ENCODE measurements around the gene VAV3.

VAV3 gene

GRCh38 chr1:107530543-107530942 lies 434.4 kb downstream of the VAV3 start:
- Histone ChIP-seq H3K27ac (ENCODE audit: low read length, poor library complexity, severe bottlenecking) (no peak overlapping the region), H4K8ac (ENCODE audit: low read length) (no peak overlapping the region), H3K4ac (ENCODE audit: low read depth in 1 of 2, low read length in 2 of 2) (no peak overlapping the region), H2BK12ac (ENCODE audit: low read length in 2 of 2) (no peak overlapping the region), H3K27me3 (ENCODE audit: control insufficient read depth in 1 of 2, insufficient read depth in 1 of 2, low read length in 2 of 2) (peaks cover 0 to 7% of the 10 kb centered on the region in 2 experiments), H3K23ac (ENCODE audit: low read length in 2 of 2) (no peak overlapping the region), H2BK120ac (ENCODE audit: low read depth, low read length) (no peak overlapping the region), H3K14ac (ENCODE audit: low read length in 2 of 2) (no peak overlapping the region), H3K79me1 (replicated peaks; ENCODE audit: low read length, poor library complexity, severe bottlenecking) (no peaks in the 10 kb centered on the region), H3K9ac (ENCODE audit: low read length) (no peak overlapping the region), H3K4me2 (ENCODE audit: low read length, poor library complexity, severe bottlenecking) (no peak overlapping the region), H3K18ac (ENCODE audit: low read depth in 1 of 2, low read length in 2 of 2) (no peak overlapping the region), H2BK15ac (ENCODE audit: low read depth, poor library complexity, severe bottlenecking) (no peak overlapping the region), H2BK5ac (ENCODE audit: low read depth, low read length, poor library complexity, severe bottlenecking) (no peak overlapping the region), H2AK5ac (ENCODE audit: low read length, severe bottlenecking) (no peak overlapping the region), H3K4me1 (ENCODE audit: control insufficient read depth, insufficient read depth, low read depth, low read length) (no peaks in the 10 kb centered on the region), H4K91ac (ENCODE audit: low read length) (no peak overlapping the region), H3K9me3 (ENCODE audit: control insufficient read depth, low read length) (no peaks in the 10 kb centered on the region), H3K4me3 (ENCODE audit: insufficient read depth in 1 of 2, low read depth in 1 of 2, low read length in 2 of 2) (no peak overlapping the region), H3K36me3 (ENCODE audit: control insufficient read depth in 1 of 2, insufficient read depth in 2 of 2, low read depth in 1 of 2, low read length in 2 of 2) (no peaks in the 10 kb centered on the region), H2AFZ (ENCODE audit: low read depth, low read length) (no peak overlapping the region)
- DNase-seq, result no peak
- WGBS, result 44% methylated on average over 5 of the region's 6 CpGs

DNA sequence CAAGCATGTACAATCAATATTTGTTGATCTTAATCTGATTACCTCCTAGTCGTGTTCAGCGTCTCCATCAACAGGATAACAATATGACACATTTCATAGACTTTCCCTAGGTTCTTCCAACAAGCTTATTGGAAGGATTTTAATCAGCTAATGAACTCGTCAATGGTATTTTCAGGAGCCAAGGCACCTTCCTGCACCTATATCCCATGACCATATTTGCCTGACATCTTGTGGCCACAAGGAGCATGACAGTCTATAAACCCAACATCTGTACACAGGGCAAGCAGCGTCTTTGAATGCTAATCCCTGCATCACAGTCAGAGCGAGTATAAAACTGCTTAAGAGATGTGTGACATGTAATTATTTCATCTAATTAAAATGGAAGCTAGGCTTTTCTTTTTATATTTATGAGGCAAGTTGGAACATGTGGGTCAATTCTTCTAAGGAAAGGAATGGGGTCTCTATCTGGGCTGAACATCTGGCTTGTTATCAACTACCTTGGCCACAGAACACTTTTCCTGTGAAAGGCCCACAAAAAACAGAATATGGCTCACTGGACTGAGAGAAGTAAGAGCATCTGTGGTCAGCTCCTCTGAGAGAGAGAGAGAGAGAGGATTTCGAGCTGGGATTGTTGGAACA lies 435.4 kb downstream of the VAV3 start:
- no peak overlapping the region for H4K91ac ChIP-seq (ENCODE audit: low read length)
- 32% methylated on average over 4 of the region's 6 CpGs for WGBS
- H3K79me1 ChIP-seq (replicated peaks; ENCODE audit: low read length, poor library complexity, severe bottlenecking), result no peaks in the 10 kb centered on the region

DNA sequence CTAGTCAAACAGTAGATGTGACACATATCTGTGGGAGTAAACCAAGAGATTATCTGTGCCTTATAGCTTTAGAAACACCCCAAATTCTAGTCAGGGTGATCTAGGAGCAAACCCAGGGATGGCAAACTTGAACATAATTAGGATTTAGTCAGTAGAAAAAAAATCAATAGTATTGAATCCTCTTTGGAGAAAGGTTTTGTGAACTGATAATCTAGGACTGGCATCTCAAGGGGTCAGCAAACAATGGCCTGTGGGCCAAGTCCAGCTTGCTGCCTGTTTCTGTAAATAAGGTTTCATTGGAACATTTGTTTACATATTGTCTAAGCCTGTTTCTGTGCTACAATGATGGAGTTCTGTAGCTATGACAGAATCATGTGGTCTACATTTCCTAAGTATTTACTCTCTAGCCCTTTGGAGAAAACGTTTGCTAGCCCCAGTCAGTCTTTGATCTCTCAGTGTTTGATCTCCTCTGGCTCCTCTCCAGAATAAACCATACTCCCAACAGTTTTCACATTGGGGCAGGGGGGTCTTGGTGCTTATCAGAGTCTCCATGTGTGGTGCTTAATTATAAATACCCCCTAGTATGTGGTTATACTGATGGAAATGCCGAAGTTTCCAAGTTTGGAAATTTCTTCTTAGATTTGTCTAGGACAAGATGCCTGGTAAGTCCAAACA lies 438.3 kb downstream of the VAV3 start:
- Histone ChIP-seq H2AK5ac (ENCODE audit: low read length, severe bottlenecking) (no peak overlapping the region), H3K4me2 (ENCODE audit: low read length, poor library complexity, severe bottlenecking) (no peak overlapping the region), H2BK12ac (ENCODE audit: low read length in 2 of 2) (no peak overlapping the region), H3K4me3 (ENCODE audit: insufficient read depth in 1 of 2, low read depth in 1 of 2, low read length in 2 of 2) (no peak overlapping the region), H2BK15ac (ENCODE audit: low read depth, poor library complexity, severe bottlenecking) (no peak overlapping the region), H3K9me3 (ENCODE audit: control insufficient read depth, low read length) (no peaks in the 10 kb centered on the region), H2AFZ (ENCODE audit: low read depth, low read length) (no peak overlapping the region), H3K14ac (ENCODE audit: low read length in 2 of 2) (no peak overlapping the region), H3K27me3 (ENCODE audit: control insufficient read depth in 1 of 2, insufficient read depth in 1 of 2, low read length in 2 of 2) (peaks cover 0 to 7% of the 10 kb centered on the region in 2 experiments), H2BK120ac (ENCODE audit: low read depth, low read length) (no peak overlapping the region), H3K79me1 (replicated peaks; ENCODE audit: low read length, poor library complexity, severe bottlenecking) (no peaks in the 10 kb centered on the region), H3K23ac (ENCODE audit: low read length in 2 of 2) (no peak overlapping the region), H3K27ac (ENCODE audit: low read length, poor library complexity, severe bottlenecking) (no peak overlapping the region), H3K9ac (ENCODE audit: low read length) (no peak overlapping the region), H4K91ac (ENCODE audit: low read length) (no peak overlapping the region), H3K36me3 (ENCODE audit: control insufficient read depth in 1 of 2, insufficient read depth in 2 of 2, low read depth in 1 of 2, low read length in 2 of 2) (no peaks in the 10 kb centered on the region), H3K4ac (ENCODE audit: low read depth in 1 of 2, low read length in 2 of 2) (no peak overlapping the region), H2BK5ac (ENCODE audit: low read depth, low read length, poor library complexity, severe bottlenecking) (no peak overlapping the region), H3K18ac (ENCODE audit: low read depth in 1 of 2, low read length in 2 of 2) (no peak overlapping the region), H4K8ac (ENCODE audit: low read length) (no peak overlapping the region), H3K4me1 (ENCODE audit: control insufficient read depth, insufficient read depth, low read depth, low read length) (no peaks in the 10 kb centered on the region)
- DNase-seq, result no peak
- 40% methylated on average over 2 of the region's 2 CpGs for WGBS

More for the DNA sequence above, 435.4 kb downstream of the VAV3 start:
- no peak overlapping the region for H2BK120ac ChIP-seq (ENCODE audit: low read depth, low read length)
- H2AFZ ChIP-seq (ENCODE audit: low read depth, low read length), result no peak overlapping the region
- H3K9me3 ChIP-seq (ENCODE audit: control insufficient read depth, low read length), result no peaks in the 10 kb centered on the region
- H3K23ac ChIP-seq (ENCODE audit: low read length in 2 of 2), result no peak overlapping the region
- no peak overlapping the region for H3K4me2 ChIP-seq (ENCODE audit: low read length, poor library complexity, severe bottlenecking)
- peaks cover 0 to 7% of the 10 kb centered on the region in 2 experiments for H3K27me3 ChIP-seq (ENCODE audit: control insufficient read depth in 1 of 2, insufficient read depth in 1 of 2, low read length in 2 of 2)
- no peak overlapping the region for H2AK5ac ChIP-seq (ENCODE audit: low read length, severe bottlenecking)
- no peak overlapping the region for H3K18ac ChIP-seq (ENCODE audit: low read depth in 1 of 2, low read length in 2 of 2)
- H3K4ac ChIP-seq (ENCODE audit: low read depth in 1 of 2, low read length in 2 of 2), result no peak overlapping the region
- no peak overlapping the region for H3K4me3 ChIP-seq (ENCODE audit: insufficient read depth in 1 of 2, low read depth in 1 of 2, low read length in 2 of 2)
- no peak overlapping the region for H4K8ac ChIP-seq (ENCODE audit: low read length)
- no peaks in the 10 kb centered on the region for H3K36me3 ChIP-seq (ENCODE audit: control insufficient read depth in 1 of 2, insufficient read depth in 2 of 2, low read depth in 1 of 2, low read length in 2 of 2)
- H3K9ac ChIP-seq (ENCODE audit: low read length), result no peak overlapping the region
- H2BK5ac ChIP-seq (ENCODE audit: low read depth, low read length, poor library complexity, severe bottlenecking), result no peak overlapping the region
- H3K14ac ChIP-seq (ENCODE audit: low read length in 2 of 2), result no peak overlapping the region
- no peak overlapping the region for H3K27ac ChIP-seq (ENCODE audit: low read length, poor library complexity, severe bottlenecking)
- DNase-seq, result peak; percentile 19
- no peak overlapping the region for H2BK15ac ChIP-seq (ENCODE audit: low read depth, poor library complexity, severe bottlenecking)
- no peaks in the 10 kb centered on the region for H3K4me1 ChIP-seq (ENCODE audit: control insufficient read depth, insufficient read depth, low read depth, low read length)
- no peak overlapping the region for H2BK12ac ChIP-seq (ENCODE audit: low read length in 2 of 2)

DNA sequence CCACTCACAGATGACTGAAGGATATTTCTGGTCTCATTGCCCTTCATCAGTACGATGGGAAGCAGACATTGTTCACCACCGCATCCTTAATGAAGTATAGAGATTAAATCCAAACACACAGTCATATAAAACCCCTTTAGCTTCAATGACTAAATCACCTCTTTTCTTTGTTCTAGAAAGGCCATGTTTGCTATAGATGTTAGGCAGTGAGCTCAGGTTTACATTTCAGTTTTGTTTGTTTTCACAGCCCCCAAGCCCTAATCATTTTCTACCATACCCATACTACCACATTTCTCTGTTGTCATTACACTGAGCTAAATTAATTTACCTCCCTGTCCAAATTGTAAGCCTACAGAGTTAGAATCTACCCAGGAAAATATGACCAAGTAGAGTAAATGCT lies 439.0 kb downstream of the VAV3 start:
- Histone ChIP-seq H3K18ac (ENCODE audit: low read depth in 1 of 2, low read length in 2 of 2) (no peak overlapping the region), H4K91ac (ENCODE audit: low read length) (no peak overlapping the region), H3K4me3 (ENCODE audit: insufficient read depth in 1 of 2, low read depth in 1 of 2, low read length in 2 of 2) (no peak overlapping the region), H2BK120ac (ENCODE audit: low read depth, low read length) (no peak overlapping the region), H2BK5ac (ENCODE audit: low read depth, low read length, poor library complexity, severe bottlenecking) (no peak overlapping the region), H2BK15ac (ENCODE audit: low read depth, poor library complexity, severe bottlenecking) (no peak overlapping the region), H3K36me3 (ENCODE audit: control insufficient read depth in 1 of 2, insufficient read depth in 2 of 2, low read depth in 1 of 2, low read length in 2 of 2) (no peaks in the 10 kb centered on the region), H2BK12ac (ENCODE audit: low read length in 2 of 2) (no peak overlapping the region), H3K9ac (ENCODE audit: low read length) (no peak overlapping the region), H3K23ac (ENCODE audit: low read length in 2 of 2) (no peak overlapping the region), H3K9me3 (ENCODE audit: control insufficient read depth, low read length) (no peaks in the 10 kb centered on the region), H3K27me3 (ENCODE audit: control insufficient read depth in 1 of 2, insufficient read depth in 1 of 2, low read length in 2 of 2) (peaks cover 0 to 7% of the 10 kb centered on the region in 2 experiments), H3K79me1 (replicated peaks; ENCODE audit: low read length, poor library complexity, severe bottlenecking) (no peaks in the 10 kb centered on the region), H2AK5ac (ENCODE audit: low read length, severe bottlenecking) (no peak overlapping the region), H3K27ac (ENCODE audit: low read length, poor library complexity, severe bottlenecking) (no peak overlapping the region), H4K8ac (ENCODE audit: low read length) (no peak overlapping the region), H3K4ac (ENCODE audit: low read depth in 1 of 2, low read length in 2 of 2) (no peak overlapping the region), H2AFZ (ENCODE audit: low read depth, low read length) (no peak overlapping the region), H3K4me2 (ENCODE audit: low read length, poor library complexity, severe bottlenecking) (no peak overlapping the region), H3K14ac (ENCODE audit: low read length in 2 of 2) (no peak overlapping the region), H3K4me1 (ENCODE audit: control insufficient read depth, insufficient read depth, low read depth, low read length) (no peaks in the 10 kb centered on the region)
- DNase-seq, result no peak
- WGBS, result 82% methylated on average over 1 of the region's 2 CpGs

Measured in mesenchymal stem cell (in vitro differentiated cells and primary cell).